ENCODE data around the gene TRAPPC8.

TRAPPC8 gene

DNA sequence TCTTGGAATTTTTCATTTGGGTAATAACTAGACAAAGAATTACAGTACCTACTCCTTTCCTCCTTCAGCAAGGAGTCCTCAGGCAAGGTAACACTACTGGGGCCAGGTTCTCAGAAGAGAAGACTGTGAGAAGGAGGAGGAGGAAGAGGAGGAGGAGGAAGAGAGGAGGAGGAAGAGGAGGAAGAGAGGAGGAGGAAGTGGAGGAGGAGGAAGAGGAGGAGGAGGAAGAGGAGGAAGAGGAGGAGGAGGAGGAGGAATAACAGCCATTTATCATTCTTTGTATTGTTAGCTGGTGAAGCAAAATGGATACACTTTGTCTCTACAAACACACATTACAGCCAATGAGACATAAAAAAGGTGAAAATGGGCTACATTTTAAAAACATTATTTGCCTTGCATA lies 149.4 kb downstream of the TRAPPC8 start:
- DNase-seq (ENCODE audit: low read depth), result no peak

DNA sequence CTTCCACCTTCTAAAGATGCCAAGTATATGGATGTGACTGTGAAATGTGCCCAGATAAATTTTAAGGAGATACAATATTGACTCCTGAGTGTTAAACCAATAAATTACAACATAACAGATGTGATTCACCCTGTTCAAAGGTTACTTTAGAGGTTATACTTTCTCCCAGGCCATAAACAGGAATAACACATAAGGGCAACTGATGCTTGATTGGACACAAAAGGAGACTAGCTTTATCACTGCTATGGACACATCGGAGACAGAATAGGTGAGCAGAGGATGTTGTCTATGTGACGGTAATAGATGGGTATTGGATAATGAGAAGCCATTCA lies 150.4 kb downstream of the TRAPPC8 start:
- DNase-seq (ENCODE audit: low read depth), result no peak

DNA sequence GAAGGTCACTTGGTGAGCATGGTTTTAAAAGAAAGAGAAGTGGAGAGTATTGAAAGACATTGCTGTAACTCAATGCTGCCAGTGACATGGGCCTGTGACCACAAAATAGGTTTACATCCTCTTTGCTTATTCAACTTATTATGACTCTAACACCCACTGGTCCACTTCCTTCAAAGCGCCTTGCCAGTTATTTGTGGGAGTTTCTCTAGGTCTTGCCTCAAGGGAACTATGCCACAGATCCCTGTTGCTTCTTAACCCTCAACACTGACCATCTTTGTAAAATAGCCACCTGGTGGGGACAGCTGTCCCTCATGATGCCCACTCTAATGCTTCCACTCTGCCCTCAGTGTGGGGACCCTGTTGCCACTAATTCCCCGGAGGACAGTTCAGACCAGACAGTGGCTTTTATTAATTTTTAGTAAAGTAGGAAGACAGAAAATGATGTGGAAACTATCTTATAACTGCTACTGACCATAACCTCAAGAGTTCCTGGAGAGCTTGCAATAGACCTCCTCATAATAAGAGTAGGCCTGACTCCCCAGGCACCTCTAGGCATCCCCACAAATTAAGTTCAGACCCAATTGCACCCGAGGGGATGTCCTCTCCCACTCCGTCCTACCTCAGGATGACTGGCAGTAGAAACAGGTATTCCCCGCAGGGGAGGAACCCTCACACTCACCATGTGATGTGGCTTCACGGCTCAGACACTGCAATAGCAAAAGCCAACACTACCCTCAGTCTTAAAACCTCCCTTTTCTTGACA lies 150.9 kb downstream of the TRAPPC8 start:
- no peak for DNase-seq (ENCODE audit: low read depth)

DNA sequence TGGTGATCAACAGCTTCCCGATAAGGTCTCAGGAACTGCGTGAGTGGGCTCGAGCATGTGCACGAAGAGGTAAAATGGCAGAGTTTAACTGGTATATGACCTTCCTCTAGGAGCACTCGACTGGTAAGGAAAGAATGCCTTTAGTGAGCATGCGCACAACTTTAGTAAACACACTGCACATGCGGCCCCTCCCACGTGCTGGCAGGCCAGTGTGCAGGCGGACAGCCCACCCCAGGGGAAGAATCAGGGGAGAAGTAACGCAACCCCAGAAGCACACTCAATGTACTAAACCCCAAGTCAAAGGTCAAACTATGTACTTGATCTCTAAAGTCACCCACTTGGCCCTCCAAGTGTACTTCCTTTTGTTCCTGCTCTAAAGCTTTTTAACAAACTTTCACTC lies 153.5 kb downstream of the TRAPPC8 start:
- no peak for DNase-seq (ENCODE audit: low read depth)

DNA sequence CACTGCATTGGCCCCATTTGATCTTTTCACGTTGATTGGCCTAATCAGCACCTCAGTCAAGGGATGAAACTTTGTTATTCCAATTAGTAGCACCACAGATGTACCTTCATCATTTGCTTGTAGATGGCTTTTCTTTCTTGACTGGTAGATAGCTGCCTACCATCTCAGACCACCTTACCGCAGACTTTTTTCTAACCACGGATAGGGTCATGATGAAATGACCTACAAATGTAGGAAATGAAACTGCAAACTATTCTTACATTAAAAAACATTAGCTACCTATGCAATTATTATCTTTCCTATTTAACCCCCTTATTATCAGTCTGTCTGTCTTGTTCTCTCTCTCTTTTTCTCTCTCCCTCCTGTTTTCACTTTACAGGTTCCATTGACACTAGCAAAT lies 159.9 kb downstream of the TRAPPC8 start:
- DNase-seq (ENCODE audit: low read depth), result no peak
